HG02840 (cell line): ENCODE results near the gene CSTF1.
"Not testable (repeated sequence)": the region's sequence is repeated elsewhere in the genome, so short reads cannot be mapped to it uniquely, and the experiment has no call there.

ENCODE experiments used
- ATAC-seq: cut with Tn5 transposase; IDR thresholded peaks from one replicate; pipeline ENCODE4 v1.9.1; 2021; ENCODE audit warnings: mild to moderate bottlenecking, moderate library complexity, moderate number of reproducible peaks; ENCODE audit not compliant: unreplicated experiment, low FRiP score

The CSTF1 gene

GRCh38 chr20:56403465-56403864 is 11.0 kb downstream of the CSTF1 start:
- ATAC-seq: no peak

DNA sequence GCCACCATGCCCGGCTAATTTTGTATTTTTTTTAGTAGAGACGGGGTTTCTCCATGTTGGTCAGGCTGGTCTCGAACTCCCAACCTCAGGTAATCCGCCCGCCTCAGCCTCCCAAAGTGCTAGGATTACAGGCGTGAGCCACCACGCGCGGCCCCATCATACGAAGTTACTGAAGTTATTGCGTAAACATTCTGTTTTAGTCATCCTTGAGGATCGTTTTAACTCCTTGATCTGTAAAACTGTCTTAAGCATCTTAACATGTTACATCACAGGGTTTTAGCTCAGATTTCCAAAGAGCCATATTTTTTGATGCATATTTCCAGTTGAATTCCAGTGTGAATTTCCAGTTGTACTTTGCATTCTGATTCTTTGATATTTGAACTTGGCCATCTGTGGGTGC is 12.9 kb downstream of the CSTF1 start:
- not testable (repeated sequence) for ATAC-seq

- ATAC-seq: no peak
Measured at GRCh38 chr20:56406910-56407309, 14.5 kb downstream of the CSTF1 start.

GRCh38 chr20:56409521-56409920 is 17.1 kb downstream of the CSTF1 start:
- no peak for ATAC-seq

GRCh38 chr20:56409956-56410355 is 17.5 kb downstream of the CSTF1 start:
- ATAC-seq: no peak

DNA sequence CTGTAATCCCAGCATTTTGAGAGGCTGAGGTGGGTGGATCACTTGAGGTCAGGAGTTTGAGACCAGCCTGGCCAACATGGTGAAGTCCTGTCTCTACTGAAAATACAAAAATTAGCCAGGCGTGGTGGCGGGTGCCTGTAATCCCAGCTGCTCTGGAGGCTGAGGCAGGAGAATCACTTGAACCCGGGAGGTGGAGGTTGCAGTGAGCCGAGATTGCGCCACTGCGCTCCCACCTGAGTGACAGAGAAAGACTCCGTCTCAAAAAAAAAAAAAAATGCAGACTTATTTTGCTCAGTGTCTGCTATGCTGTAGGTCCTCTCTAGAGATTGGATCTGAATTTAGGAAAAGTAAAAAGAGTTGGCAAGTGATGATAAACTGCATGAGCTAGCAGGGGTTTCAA is 18.8 kb downstream of the CSTF1 start:
- ATAC-seq: not testable (repeated sequence)

- ATAC-seq: peak; percentile 59
Measured at GRCh38 chr20:56411759-56412472, 19.5 kb downstream of the CSTF1 start, which contains the start of gene CASS4. Gene CASS4 (plus strand): TSS chr20:56412260. CDS start chr20:56412459, 199 bp downstream.

DNA sequence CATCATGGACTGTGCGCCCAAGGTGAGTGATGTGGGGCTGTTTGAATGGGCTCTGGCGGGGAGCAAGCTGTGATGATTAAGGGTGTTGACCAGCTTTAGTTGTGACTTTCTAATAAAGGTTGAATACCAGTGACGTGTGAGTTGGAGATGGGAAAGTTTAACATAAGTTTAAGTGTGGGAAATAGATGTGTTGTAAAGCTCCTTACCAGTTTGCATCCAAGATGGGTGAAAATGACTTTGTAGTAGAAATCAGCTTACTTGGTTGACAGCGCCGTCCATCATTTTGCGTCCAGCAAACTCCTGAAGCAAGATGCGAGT is 20.0 kb downstream of the CSTF1 start:
- no peak for ATAC-seq

GRCh38 chr20:56412949-56413348 is 20.5 kb downstream of the CSTF1 start:
- ATAC-seq: no peak

DNA sequence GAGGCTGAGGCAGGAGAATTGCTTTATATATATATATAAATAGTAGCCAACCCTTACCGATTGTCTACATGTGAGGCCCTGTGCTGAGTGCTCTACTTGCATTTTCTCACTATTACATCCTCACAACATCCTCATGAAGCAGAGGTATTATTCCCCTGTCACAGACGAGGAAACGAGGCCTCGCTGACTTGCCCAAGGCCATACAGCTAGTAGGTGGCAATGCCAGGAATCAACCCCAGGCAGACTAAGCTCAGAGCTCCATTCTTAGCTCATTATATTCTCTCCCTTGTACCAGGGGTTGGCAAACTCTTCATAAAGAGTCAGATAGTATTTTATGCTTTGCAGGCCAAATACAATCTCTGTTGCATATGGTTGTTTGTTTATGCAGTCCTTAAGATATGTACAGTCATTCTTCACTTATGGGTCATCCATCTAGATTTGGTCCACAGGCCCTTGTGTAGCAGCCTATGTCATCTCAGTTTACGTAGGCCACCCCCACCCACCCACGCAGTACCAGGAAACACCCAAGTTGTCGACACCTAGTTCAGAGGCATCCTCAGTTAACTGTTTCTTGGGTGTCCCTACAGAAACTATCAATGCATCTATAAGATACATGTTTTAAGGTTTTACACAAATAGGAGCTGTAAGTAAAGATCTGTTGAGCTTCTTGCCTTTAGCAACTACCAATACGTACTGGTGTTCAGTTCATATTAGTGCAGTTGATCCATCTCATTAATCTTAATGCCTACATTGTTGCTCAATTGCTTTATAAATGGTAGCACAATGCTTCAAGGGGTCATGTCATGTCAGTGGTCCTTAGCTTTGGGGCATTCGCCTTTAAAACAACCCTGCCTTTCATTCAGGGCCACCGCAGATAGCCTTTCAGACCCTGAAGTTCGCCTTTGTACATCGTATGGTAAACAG is 22.7 kb downstream of the CSTF1 start:
- ATAC-seq: no peak

- ATAC-seq: no peak
Measured at GRCh38 chr20:56417402-56417801, 25.0 kb downstream of the CSTF1 start.

GRCh38 chr20:56417911-56418310 is 25.5 kb downstream of the CSTF1 start:
- no peak for ATAC-seq

- ATAC-seq: no peak
Measured at GRCh38 chr20:56418385-56418861, 26.0 kb downstream of the CSTF1 start.

DNA sequence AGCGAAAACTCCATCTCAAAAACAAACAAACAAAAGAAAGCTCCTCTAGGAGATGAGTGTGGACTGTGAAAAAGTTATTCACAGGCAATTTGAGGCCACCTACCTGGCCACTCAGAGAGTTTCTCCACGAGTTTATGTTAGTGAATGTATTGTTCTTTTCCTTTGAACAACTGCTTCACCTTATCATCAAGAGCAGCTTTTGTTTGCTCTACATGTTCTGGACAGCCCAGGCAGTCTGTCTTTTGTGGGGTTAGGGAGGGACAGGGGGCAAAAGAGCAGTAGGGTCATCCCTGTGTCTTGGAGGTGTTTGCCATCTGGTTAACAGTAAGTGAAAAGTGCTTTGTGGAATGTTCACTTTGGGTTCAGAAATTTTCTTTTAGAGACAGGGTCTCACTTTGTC is 27.6 kb downstream of the CSTF1 start:
- no peak for ATAC-seq

GRCh38 chr20:56420940-56421688 is 28.7 kb downstream of the CSTF1 start:
- no peak for ATAC-seq

- no peak for ATAC-seq
Measured at GRCh38 chr20:56422076-56422823, 29.8 kb downstream of the CSTF1 start.

DNA sequence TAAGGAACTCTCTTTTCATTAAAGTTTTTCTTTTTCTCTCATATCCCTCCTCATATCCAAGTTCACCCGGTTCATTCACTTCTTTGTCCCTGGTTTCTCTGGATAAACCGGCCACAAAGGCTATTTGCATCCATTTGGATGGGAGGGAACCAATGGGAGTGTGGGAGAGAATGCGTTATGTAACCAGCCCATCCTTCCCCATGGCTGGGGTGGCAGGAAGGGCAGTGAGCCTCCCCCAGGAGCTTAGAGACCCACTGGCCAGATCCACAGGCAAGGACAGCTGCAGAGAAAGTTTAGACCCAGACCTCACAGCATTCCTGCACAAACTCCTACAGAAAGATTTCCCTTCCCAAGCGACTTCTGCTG is 30.4 kb downstream of the CSTF1 start:
- no peak for ATAC-seq

DNA sequence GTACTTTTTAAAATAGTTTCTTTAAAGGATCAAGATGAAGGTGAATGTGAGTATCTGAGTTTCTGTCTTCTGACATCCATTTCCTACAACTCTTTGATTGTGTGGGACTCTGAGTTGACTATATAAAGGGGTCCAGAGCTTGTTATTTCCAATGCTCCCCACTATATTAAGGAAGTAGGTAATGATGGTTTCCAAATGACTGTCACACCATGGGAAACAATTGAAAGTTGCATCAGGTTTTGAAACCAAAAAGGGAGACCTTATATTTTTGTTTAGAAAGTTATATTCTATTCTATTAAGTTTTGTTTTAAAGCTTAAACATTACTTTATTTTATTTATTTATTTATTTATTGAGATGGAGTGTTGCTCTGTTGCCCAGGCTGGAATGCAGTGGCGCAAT is 30.8 kb downstream of the CSTF1 start:
- ATAC-seq: no peak

GRCh38 chr20:56423886-56424285 is 31.4 kb downstream of the CSTF1 start:
- no peak for ATAC-seq

GRCh38 chr20:56424931-56425330 is 32.5 kb downstream of the CSTF1 start:
- ATAC-seq: no peak
